Measurements from ENCODE around the gene COL9A1. TPM values are rescaled to one million over a fixed set of nuclear protein-coding genes. Genes with fewer than 3 reads are reported as not detected.

The COL9A1 gene
- total RNA-seq, 2 experiments from 2014 or later, result not detected

GRCh38 chr6:70254784-70255183, 48.1 kb downstream of the COL9A1 start:
- no peak for DNase-seq
- H3K4me3 Mint-ChIP-seq, result no peak overlapping the region
- H3K27me3 Mint-ChIP-seq (ENCODE audit: low read depth), result peaks cover 7% of the 10 kb centered on the region
- no peaks in the 10 kb centered on the region for H3K9me3 Mint-ChIP-seq
- no peaks in the 10 kb centered on the region for H3K36me3 Mint-ChIP-seq (ENCODE audit: low read depth)
- CTCF ChIA-PET, result no interaction called here
- intact Hi-C loops (cut with micrococcal nuclease), result no loop called here
- no peaks in the 10 kb centered on the region for H3K4me1 Mint-ChIP-seq (ENCODE audit: low read depth)
- no peak overlapping the region for H3K27ac Mint-ChIP-seq

GRCh38 chr6:70253923-70254322, 49.0 kb downstream of the COL9A1 start:
- H3K27ac Mint-ChIP-seq, result no peak overlapping the region
- H3K4me3 Mint-ChIP-seq, result no peak overlapping the region
- no peak for DNase-seq
- H3K4me1 Mint-ChIP-seq (ENCODE audit: low read depth), result no peaks in the 10 kb centered on the region
- CTCF ChIA-PET, result no interaction called here
- peaks cover 4% of the 10 kb centered on the region for H3K27me3 Mint-ChIP-seq (ENCODE audit: low read depth)
- H3K9me3 Mint-ChIP-seq, result no peaks in the 10 kb centered on the region
- H3K36me3 Mint-ChIP-seq (ENCODE audit: low read depth), result no peaks in the 10 kb centered on the region
- intact Hi-C loops (cut with micrococcal nuclease), result no loop called here

- Mint-ChIP-seq H3K36me3 (ENCODE audit: low read depth) (no peaks in the 10 kb centered on the region), H3K27me3 (ENCODE audit: low read depth) (peaks cover 5% of the 10 kb centered on the region), H3K4me3 (no peak overlapping the region), H3K4me1 (ENCODE audit: low read depth) (no peaks in the 10 kb centered on the region), H3K9me3 (no peaks in the 10 kb centered on the region), H3K27ac (no peak overlapping the region)
- DNase-seq, result no peak
- intact Hi-C loops (cut with micrococcal nuclease), result no loop called here
- CTCF ChIA-PET, result no interaction called here
Observed at GRCh38 chr6:70252604-70253003, 50.3 kb downstream of the COL9A1 start.

GRCh38 chr6:70246118-70246517, 56.8 kb downstream of the COL9A1 start:
- no peaks in the 10 kb centered on the region for H3K36me3 Mint-ChIP-seq (ENCODE audit: low read depth)
- no peak overlapping the region for H3K4me3 Mint-ChIP-seq
- intact Hi-C loops (cut with micrococcal nuclease), result no loop called here
- H3K9me3 Mint-ChIP-seq, result no peaks in the 10 kb centered on the region
- H3K27me3 Mint-ChIP-seq (ENCODE audit: low read depth), result peaks cover 3% of the 10 kb centered on the region
- CTCF ChIA-PET, result no interaction called here
- H3K27ac Mint-ChIP-seq, result no peak overlapping the region
- H3K4me1 Mint-ChIP-seq (ENCODE audit: low read depth), result no peaks in the 10 kb centered on the region
- no peak for DNase-seq

GRCh38 chr6:70241991-70242420, 60.9 kb downstream of the COL9A1 start:
- intact Hi-C loops (cut with micrococcal nuclease), result no loop called here
- CTCF ChIA-PET, result no interaction called here

GRCh38 chr6:70241031-70241430, 61.9 kb downstream of the COL9A1 start:
- H3K27me3 Mint-ChIP-seq (ENCODE audit: low read depth), result peaks cover 5% of the 10 kb centered on the region
- H3K27ac Mint-ChIP-seq, result no peak overlapping the region
- intact Hi-C loops (cut with micrococcal nuclease), result no loop called here
- H3K4me1 Mint-ChIP-seq (ENCODE audit: low read depth), result no peaks in the 10 kb centered on the region
- no peaks in the 10 kb centered on the region for H3K36me3 Mint-ChIP-seq (ENCODE audit: low read depth)
- no peaks in the 10 kb centered on the region for H3K9me3 Mint-ChIP-seq
- H3K4me3 Mint-ChIP-seq, result no peak overlapping the region
- no peak for DNase-seq
- CTCF ChIA-PET, result interaction anchor here (0.7 kb wide), 1 partner anchor 20 kb away, joined by 3 read pairs; no protein-coding TSS in a partner anchor

More at GRCh38 chr6:70241991-70242420, 60.9 kb downstream of the COL9A1 start:
- Mint-ChIP-seq H3K27ac (no peak overlapping the region), H3K4me1 (ENCODE audit: low read depth) (no peaks in the 10 kb centered on the region), H3K9me3 (no peaks in the 10 kb centered on the region), H3K27me3 (ENCODE audit: low read depth) (peaks cover 3% of the 10 kb centered on the region), H3K36me3 (ENCODE audit: low read depth) (no peaks in the 10 kb centered on the region), H3K4me3 (no peak overlapping the region)
- no peak for DNase-seq

- Mint-ChIP-seq H3K27ac (no peak overlapping the region), H3K4me1 (ENCODE audit: low read depth) (no peaks in the 10 kb centered on the region), H3K36me3 (ENCODE audit: low read depth) (no peaks in the 10 kb centered on the region), H3K4me3 (no peak overlapping the region), H3K9me3 (no peaks in the 10 kb centered on the region), H3K27me3 (ENCODE audit: low read depth) (peaks cover 5% of the 10 kb centered on the region)
- no peak for DNase-seq
- CTCF ChIA-PET, result interaction anchor here (0.6 to 1.6 kb wide), 2 partner anchors 24 to 27 kb away, joined by 3 to 4 read pairs; no protein-coding TSS in a partner anchor
- intact Hi-C loops (cut with micrococcal nuclease), result no loop called here
Observed at GRCh38 chr6:70236343-70236742, 66.5 kb downstream of the COL9A1 start.

GRCh38 chr6:70234561-70235236, 68.2 kb downstream of the COL9A1 start:
- H3K9me3 Mint-ChIP-seq, result no peaks in the 10 kb centered on the region
- no peak overlapping the region for H3K27ac Mint-ChIP-seq
- H3K36me3 Mint-ChIP-seq (ENCODE audit: low read depth), result no peaks in the 10 kb centered on the region
- DNase-seq, result no peak
- intact Hi-C loops (cut with micrococcal nuclease), result no loop called here
- CTCF ChIA-PET, result no interaction called here
- H3K4me1 Mint-ChIP-seq (ENCODE audit: low read depth), result no peaks in the 10 kb centered on the region
- H3K4me3 Mint-ChIP-seq, result no peak overlapping the region
- peaks cover 5% of the 10 kb centered on the region for H3K27me3 Mint-ChIP-seq (ENCODE audit: low read depth)

- intact Hi-C loops (cut with micrococcal nuclease), result no loop called here
- CTCF ChIA-PET, result interaction anchor here (0.7 to 4.0 kb wide), 3 partner anchors 7 to 140 kb away, joined by 3 to 30 read pairs (median 4); no protein-coding TSS in a partner anchor
- Mint-ChIP-seq H3K27ac (no peak overlapping the region), H3K27me3 (ENCODE audit: low read depth) (peaks cover 1% of the 10 kb centered on the region), H3K36me3 (ENCODE audit: low read depth) (no peaks in the 10 kb centered on the region), H3K9me3 (no peaks in the 10 kb centered on the region), H3K4me3 (no peak overlapping the region), H3K4me1 (ENCODE audit: low read depth) (no peaks in the 10 kb centered on the region)
- DNase-seq, result no peak
Observed at GRCh38 chr6:70231311-70231710, 71.6 kb downstream of the COL9A1 start.

- Mint-ChIP-seq H3K27ac (no peak overlapping the region), H3K4me3 (no peak overlapping the region), H3K9me3 (no peaks in the 10 kb centered on the region), H3K36me3 (ENCODE audit: low read depth) (no peaks in the 10 kb centered on the region), H3K27me3 (ENCODE audit: low read depth) (peaks cover 5% of the 10 kb centered on the region), H3K4me1 (ENCODE audit: low read depth) (no peaks in the 10 kb centered on the region)
- CTCF ChIA-PET, result interaction anchor here (0.6 to 4.0 kb wide), 3 partner anchors 10 to 1695 kb away, joined by 3 to 12 read pairs (median 3); no protein-coding TSS in a partner anchor
- no peak for DNase-seq
- intact Hi-C loops (cut with micrococcal nuclease), result no loop called here
Observed at GRCh38 chr6:70225055-70225454, 77.8 kb downstream of the COL9A1 start.

- H3K27me3 Mint-ChIP-seq (ENCODE audit: low read depth), result peaks cover 11% of the 10 kb centered on the region
- no peak overlapping the region for H3K4me3 Mint-ChIP-seq
- no peaks in the 10 kb centered on the region for H3K9me3 Mint-ChIP-seq
- DNase-seq, result no peak
- H3K4me1 Mint-ChIP-seq (ENCODE audit: low read depth), result no peaks in the 10 kb centered on the region
- no peaks in the 10 kb centered on the region for H3K36me3 Mint-ChIP-seq (ENCODE audit: low read depth)
- H3K27ac Mint-ChIP-seq, result no peak overlapping the region
- intact Hi-C loops (cut with micrococcal nuclease), result loop anchor here (5.0 kb wide), 2 partner anchors 485 to 735 kb away; partner anchors contain the start of gene B3GAT2
- CTCF ChIA-PET, result interaction anchor here (3.9 to 4.0 kb wide), 2 partner anchors 146 to 147 kb away, joined by 12 to 95 read pairs; no protein-coding TSS in a partner anchor
Observed at GRCh38 chr6:70222439-70222749, 80.5 kb downstream of the COL9A1 start.

- CTCF ChIA-PET, result interaction anchor here (0.6 to 3.9 kb wide), 20 partner anchors 9 to 1288 kb away, joined by 3 to 95 read pairs (median 4); partner anchors contain the start of gene B3GAT2
- H3K4me3 Mint-ChIP-seq, result no peak overlapping the region
- intact Hi-C loops (cut with micrococcal nuclease), result loop anchor here (1.0 to 5.0 kb wide), 7 partner anchors 89 to 791 kb away; partner anchors contain the start of gene B3GAT2
- H3K4me1 Mint-ChIP-seq (ENCODE audit: low read depth), result no peaks in the 10 kb centered on the region
- no peaks in the 10 kb centered on the region for H3K36me3 Mint-ChIP-seq (ENCODE audit: low read depth)
- H3K9me3 Mint-ChIP-seq, result no peaks in the 10 kb centered on the region
- peaks cover 13% of the 10 kb centered on the region for H3K27me3 Mint-ChIP-seq (ENCODE audit: low read depth)
- no peak for DNase-seq
- H3K27ac Mint-ChIP-seq, result no peak overlapping the region
Observed at GRCh38 chr6:70221715-70222438, 81.0 kb downstream of the COL9A1 start.
